Suprapubic skin (tissue), 4 donors: Measurements from ENCODE around the gene TBC1D4.

ENCODE experiments used
- EP300 ChIP-seq: sonication (generic); formaldehyde crosslinking; IDR thresholded peaks from one replicate; pipeline ENCODE4 v1.6.1; 2017; ENCODE audit warnings: antibody characterized with exemption
- POLR2A ChIP-seq, 2 donors: fragments of 450-650 bp; IDR thresholded peaks; one replicate each; pipeline ENCODE4 v1.6.1; 2017; ENCODE audit warnings: antibody characterized with exemption in 2 of 2, mild to moderate bottlenecking in 2 of 2, moderate library complexity in 2 of 2
- POLR2AphosphoS5 ChIP-seq, 3 donors: sonication (generic); formaldehyde crosslinking; IDR thresholded peaks; one replicate each; pipeline ENCODE4 v1.6.1; 2017; ENCODE audit warnings: antibody characterized with exemption in 3 of 3
- TF ChIP-seq, protein P1 (sequence below), 2 donors: fragments of 200-600 bp in 1 of 2; fragments of 450-650 bp in 1 of 2; sonication (generic) in 1 of 2; IDR thresholded peaks; one replicate each; pipeline ENCODE4 v1.5.1; 2016 to 2019; ENCODE audit warnings: antibody characterized with exemption in 2 of 2, mild to moderate bottlenecking in 1 of 2, moderate library complexity in 1 of 2

DNA sequence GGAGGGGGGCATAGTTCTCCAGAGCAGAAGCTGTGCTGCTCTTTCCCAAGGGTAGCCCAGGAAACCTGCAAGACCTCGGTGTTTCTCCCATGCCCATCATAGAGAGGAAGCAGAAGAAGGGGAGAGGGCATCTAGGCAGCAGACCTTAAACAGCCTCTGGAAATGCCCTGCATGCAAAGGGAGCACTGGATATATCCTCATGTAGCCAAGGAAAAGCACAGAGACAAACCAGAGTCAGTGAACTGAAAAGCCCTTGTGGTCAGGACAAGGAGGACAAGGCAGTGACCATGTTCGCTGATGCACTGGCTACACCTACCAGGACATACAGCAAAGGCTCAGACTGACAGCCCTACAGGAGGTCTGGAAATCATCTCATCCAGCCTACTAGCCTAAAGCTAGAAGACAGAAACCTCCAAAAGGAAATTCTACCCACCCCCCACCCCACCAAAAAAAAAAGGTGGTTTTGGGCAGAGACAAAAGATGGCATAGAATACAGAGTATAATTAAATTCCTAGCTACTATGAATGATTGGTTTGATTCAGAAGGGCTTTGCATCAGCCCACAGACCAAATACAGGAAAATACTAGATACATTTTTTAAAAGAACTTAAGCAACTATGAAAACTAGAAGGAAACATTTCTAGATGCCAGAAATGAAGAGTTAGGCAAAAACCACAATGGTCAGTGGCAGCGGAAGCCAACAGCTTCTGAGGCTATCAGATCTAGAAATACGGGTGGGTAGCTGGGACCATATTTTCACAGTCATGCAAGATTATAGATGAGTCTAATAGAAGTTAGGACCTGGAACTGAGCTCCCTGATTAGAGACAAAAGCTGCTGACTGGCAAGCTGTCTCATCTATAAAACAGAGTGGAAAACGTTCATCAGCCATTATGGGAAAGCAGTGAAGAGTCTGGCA is 4.4 kb upstream of the TBC1D4 start:
- TF ChIP-seq, protein P1, sequence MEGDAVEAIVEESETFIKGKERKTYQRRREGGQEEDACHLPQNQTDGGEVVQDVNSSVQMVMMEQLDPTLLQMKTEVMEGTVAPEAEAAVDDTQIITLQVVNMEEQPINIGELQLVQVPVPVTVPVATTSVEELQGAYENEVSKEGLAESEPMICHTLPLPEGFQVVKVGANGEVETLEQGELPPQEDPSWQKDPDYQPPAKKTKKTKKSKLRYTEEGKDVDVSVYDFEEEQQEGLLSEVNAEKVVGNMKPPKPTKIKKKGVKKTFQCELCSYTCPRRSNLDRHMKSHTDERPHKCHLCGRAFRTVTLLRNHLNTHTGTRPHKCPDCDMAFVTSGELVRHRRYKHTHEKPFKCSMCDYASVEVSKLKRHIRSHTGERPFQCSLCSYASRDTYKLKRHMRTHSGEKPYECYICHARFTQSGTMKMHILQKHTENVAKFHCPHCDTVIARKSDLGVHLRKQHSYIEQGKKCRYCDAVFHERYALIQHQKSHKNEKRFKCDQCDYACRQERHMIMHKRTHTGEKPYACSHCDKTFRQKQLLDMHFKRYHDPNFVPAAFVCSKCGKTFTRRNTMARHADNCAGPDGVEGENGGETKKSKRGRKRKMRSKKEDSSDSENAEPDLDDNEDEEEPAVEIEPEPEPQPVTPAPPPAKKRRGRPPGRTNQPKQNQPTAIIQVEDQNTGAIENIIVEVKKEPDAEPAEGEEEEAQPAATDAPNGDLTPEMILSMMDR (IDR thresholded peaks at IDR 0.05) = no peak
- no peak for TF ChIP-seq POLR2A (IDR thresholded peaks at IDR 0.05)
- no peak for TF ChIP-seq EP300
- TF ChIP-seq POLR2AphosphoS5 (IDR thresholded peaks at IDR 0.05) = no peak
